WTC11 (cell line): ENCODE measurements around the gene ISG15. TPM values are rescaled to one million over a fixed set of nuclear protein-coding genes. Genes with fewer than 3 reads are reported as not detected.

Experiments
- ATAC-seq: fragments of 200-7000 bp; cut with Tn5 transposase; 2 replicates; pipeline ENCODE4 v1.10.0; 2021; ENCODE audit warnings: mild to moderate bottlenecking, moderate library complexity
- CTCF ChIA-PET: fragments of 300-600 bp; sonication (Branson Sonifier 250); formaldehyde crosslinking; loops from one replicate; lab custom pipeline; 2021; ENCODE audit warnings: antibody characterized with exemption; lab: Charles Lee
- POLR2A ChIA-PET: fragments of 350-600 bp; sonication (Branson Sonifier 250); formaldehyde crosslinking; loops from one replicate; lab custom pipeline; 2021; ENCODE audit warnings: antibody characterized with exemption; lab: Charles Lee
- DNase-seq: peaks from one replicate; pipeline ENCODE4 v3.0.0; 2021; ENCODE audit warnings: low spot score
- H3K27ac Mint-ChIP-seq: 2 replicates; pipeline ENCODE4 v1.8.0; 2021; ENCODE audit warnings: mixed read lengths
- H3K27me3 Mint-ChIP-seq: 2 replicates; pipeline ENCODE4 v1.8.0; 2021; ENCODE audit warnings: low read depth, mild to moderate bottlenecking, moderate library complexity, mixed read lengths
- H3K36me3 Mint-ChIP-seq: 2 replicates; pipeline ENCODE4 v1.8.0; 2021; ENCODE audit warnings: mixed read lengths
- H3K4me1 Mint-ChIP-seq: 2 replicates; pipeline ENCODE4 v1.8.0; 2022; ENCODE audit warnings: mixed read lengths
- H3K4me3 Mint-ChIP-seq: 2 replicates; pipeline ENCODE4 v1.8.0; 2021; ENCODE audit warnings: mild to moderate bottlenecking, moderate library complexity, mixed read lengths
- H3K9me3 Mint-ChIP-seq: 2 replicates; pipeline ENCODE4 v1.8.0; 2021; ENCODE audit warnings: mixed read lengths
- CREB1 ChIP-seq: sonication (generic); formaldehyde crosslinking; IDR thresholded peaks from 2 replicates; pipeline ENCODE4 v1.8.0; 2023; ENCODE audit warnings: mild to moderate bottlenecking, missing genetic modification reagents
- CREM ChIP-seq: sonication (generic); formaldehyde crosslinking; IDR thresholded peaks from 2 replicates; pipeline ENCODE4 v1.8.1; 2022; ENCODE audit warnings: mild to moderate bottlenecking, missing genetic modification reagents, moderate library complexity
- ESRRA ChIP-seq: sonication (generic); formaldehyde crosslinking; IDR thresholded peaks from 2 replicates; pipeline ENCODE4 v1.8.1; 2022; ENCODE audit warnings: mild to moderate bottlenecking, missing genetic modification reagents, borderline replicate concordance
- HMGA2 ChIP-seq: fragments of 250-450 bp; sonication (Bioruptor Pico); IDR thresholded peaks from 2 replicates; pipeline ENCODE4 v1.4.0; 2021; ENCODE audit warnings: mild to moderate bottlenecking, moderate library complexity
- KAT7 ChIP-seq: sonication (generic); formaldehyde crosslinking; IDR thresholded peaks from 2 replicates; pipeline ENCODE4 v1.8.1; 2023; ENCODE audit warnings: missing genetic modification reagents, mild to moderate bottlenecking, borderline replicate concordance
- TEAD1 ChIP-seq: sonication (generic); formaldehyde crosslinking; IDR thresholded peaks from 2 replicates; pipeline ENCODE4 v1.8.0; 2022; ENCODE audit warnings: mild to moderate bottlenecking, missing genetic modification reagents
- ZNF121 ChIP-seq: sonication (generic); formaldehyde crosslinking; IDR thresholded peaks from 2 replicates; pipeline ENCODE4 v1.8.0; 2023; ENCODE audit warnings: missing genetic modification reagents
- ZNF232 ChIP-seq: sonication (generic); formaldehyde crosslinking; IDR thresholded peaks from 2 replicates; pipeline ENCODE4 v1.8.0; 2022; ENCODE audit warnings: mild to moderate bottlenecking, missing genetic modification reagents
- total RNA-seq: library from RNA; stranded (reverse); gene quantifications from 3 replicates; pipeline ENCODE4 v1.2.3, GENCODE V29; 2021
- TF ChIP-seq, protein P1 (sequence below): fragments of 250-450 bp; sonication (Bioruptor Pico); IDR thresholded peaks from 2 replicates; pipeline ENCODE4 v1.8.0; 2021; ENCODE audit warnings: mild to moderate bottlenecking
- TF ChIP-seq, protein P2 (sequence below): sonication (generic); formaldehyde crosslinking; IDR thresholded peaks from 2 replicates; pipeline ENCODE4 v1.8.1; 2022; ENCODE audit warnings: missing genetic modification reagents, borderline replicate concordance
- TF ChIP-seq, protein P3 (sequence below): sonication (generic); formaldehyde crosslinking; conservative IDR thresholded peaks from 2 replicates; pipeline ENCODE4 v1.8.1; 2023; ENCODE audit warnings: mild to moderate bottlenecking, low read depth, missing genetic modification reagents, moderate library complexity
- TF ChIP-seq, protein P4 (sequence below): fragments of 250-450 bp; sonication (Bioruptor Pico); IDR thresholded peaks from 2 replicates; pipeline ENCODE4 v1.9.0; 2021; ENCODE audit warnings: mild to moderate bottlenecking, borderline replicate concordance
- TF ChIP-seq, protein P5 (sequence below): sonication (generic); formaldehyde crosslinking; IDR thresholded peaks from 2 replicates; pipeline ENCODE4 v1.8.1; 2023; ENCODE audit warnings: mild to moderate bottlenecking, missing genetic modification reagents

ISG15 gene
- total RNA-seq, 1 experiment from 2014 or later: 29.5 TPM

DNA sequence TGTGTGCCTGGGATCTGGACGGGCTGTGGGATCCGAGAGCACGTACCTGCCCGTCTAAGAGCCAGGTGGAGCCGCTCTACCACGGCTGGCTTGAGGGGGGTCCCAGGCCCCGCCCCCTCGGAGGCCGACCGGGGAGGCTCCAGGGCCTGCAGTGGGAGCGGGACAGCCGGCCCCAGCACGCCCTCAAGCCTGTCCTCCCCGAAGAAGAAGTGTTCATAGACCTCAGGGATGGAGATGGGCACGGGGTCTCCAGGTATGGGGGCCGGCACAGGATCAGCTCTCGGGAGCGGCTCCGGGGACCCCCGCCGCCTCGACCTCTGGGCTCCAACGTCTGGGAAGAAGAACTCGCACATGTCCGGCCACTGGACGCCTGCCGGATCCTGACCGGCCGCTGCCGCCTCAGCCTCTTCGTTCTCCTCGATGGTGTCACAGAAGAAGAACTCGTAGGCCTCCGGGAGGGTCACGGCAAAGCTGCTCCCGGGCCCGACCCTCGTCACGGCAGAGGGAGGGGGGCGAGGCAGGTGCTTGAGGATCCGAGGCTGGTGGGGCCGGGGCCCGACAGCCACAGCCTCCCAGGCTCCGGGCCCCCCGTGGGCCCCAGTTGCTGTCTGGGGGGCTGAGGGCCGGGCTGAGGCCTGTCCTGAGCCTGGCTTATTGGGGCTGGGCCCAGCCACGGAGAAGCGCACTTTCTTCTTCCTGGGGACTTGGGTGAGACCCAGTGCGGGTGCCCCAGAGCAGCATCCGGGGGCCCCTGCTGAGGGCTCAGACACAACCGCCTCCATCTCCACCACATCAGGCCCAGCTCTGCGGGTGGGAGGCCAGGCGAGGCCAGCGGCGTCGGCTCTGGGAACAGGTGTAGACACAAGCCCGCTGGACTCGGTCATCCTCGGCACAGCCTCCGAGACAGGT, 34.2 kb upstream of the ISG15 start:
- no peak for DNase-seq
- peaks cover 4% of the 10 kb centered on the region for H3K4me1 Mint-ChIP-seq
- peaks cover 3% of the 10 kb centered on the region; the same call in 1 of the 2 replicates for H3K36me3 Mint-ChIP-seq
- no peak overlapping the region for H3K27ac Mint-ChIP-seq
- no peak for ATAC-seq
- TF ChIP-seq ZNF232 (CRISPR knock-in tag) (no peak), ZNF121 (CRISPR knock-in tag) (no peak), CREM (no peak), TEAD1 (no peak), CREB1 (no peak), KAT7 (CRISPR knock-in tag) (no peak), HMGA2 (CRISPR knock-in tag) (no peak), ESRRA (CRISPR knock-in tag) (no peak)
- TF ChIP-seq, protein P1, sequence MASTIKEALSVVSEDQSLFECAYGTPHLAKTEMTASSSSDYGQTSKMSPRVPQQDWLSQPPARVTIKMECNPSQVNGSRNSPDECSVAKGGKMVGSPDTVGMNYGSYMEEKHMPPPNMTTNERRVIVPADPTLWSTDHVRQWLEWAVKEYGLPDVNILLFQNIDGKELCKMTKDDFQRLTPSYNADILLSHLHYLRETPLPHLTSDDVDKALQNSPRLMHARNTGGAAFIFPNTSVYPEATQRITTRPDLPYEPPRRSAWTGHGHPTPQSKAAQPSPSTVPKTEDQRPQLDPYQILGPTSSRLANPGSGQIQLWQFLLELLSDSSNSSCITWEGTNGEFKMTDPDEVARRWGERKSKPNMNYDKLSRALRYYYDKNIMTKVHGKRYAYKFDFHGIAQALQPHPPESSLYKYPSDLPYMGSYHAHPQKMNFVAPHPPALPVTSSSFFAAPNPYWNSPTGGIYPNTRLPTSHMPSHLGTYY: no peak
- TF ChIP-seq, protein P2, sequence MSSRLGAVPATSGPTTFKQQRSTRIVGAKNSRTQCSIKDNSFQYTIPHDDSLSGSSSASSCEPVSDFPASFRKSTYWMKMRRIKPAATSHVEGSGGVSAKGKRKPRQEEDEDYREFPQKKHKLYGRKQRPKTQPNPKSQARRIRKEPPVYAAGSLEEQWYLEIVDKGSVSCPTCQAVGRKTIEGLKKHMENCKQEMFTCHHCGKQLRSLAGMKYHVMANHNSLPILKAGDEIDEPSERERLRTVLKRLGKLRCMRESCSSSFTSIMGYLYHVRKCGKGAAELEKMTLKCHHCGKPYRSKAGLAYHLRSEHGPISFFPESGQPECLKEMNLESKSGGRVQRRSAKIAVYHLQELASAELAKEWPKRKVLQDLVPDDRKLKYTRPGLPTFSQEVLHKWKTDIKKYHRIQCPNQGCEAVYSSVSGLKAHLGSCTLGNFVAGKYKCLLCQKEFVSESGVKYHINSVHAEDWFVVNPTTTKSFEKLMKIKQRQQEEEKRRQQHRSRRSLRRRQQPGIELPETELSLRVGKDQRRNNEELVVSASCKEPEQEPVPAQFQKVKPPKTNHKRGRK: no peak
- TF ChIP-seq, protein P3, sequence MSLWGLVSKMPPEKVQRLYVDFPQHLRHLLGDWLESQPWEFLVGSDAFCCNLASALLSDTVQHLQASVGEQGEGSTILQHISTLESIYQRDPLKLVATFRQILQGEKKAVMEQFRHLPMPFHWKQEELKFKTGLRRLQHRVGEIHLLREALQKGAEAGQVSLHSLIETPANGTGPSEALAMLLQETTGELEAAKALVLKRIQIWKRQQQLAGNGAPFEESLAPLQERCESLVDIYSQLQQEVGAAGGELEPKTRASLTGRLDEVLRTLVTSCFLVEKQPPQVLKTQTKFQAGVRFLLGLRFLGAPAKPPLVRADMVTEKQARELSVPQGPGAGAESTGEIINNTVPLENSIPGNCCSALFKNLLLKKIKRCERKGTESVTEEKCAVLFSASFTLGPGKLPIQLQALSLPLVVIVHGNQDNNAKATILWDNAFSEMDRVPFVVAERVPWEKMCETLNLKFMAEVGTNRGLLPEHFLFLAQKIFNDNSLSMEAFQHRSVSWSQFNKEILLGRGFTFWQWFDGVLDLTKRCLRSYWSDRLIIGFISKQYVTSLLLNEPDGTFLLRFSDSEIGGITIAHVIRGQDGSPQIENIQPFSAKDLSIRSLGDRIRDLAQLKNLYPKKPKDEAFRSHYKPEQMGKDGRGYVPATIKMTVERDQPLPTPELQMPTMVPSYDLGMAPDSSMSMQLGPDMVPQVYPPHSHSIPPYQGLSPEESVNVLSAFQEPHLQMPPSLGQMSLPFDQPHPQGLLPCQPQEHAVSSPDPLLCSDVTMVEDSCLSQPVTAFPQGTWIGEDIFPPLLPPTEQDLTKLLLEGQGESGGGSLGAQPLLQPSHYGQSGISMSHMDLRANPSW (CRISPR knock-in tag): no peak
- TF ChIP-seq, protein P4, sequence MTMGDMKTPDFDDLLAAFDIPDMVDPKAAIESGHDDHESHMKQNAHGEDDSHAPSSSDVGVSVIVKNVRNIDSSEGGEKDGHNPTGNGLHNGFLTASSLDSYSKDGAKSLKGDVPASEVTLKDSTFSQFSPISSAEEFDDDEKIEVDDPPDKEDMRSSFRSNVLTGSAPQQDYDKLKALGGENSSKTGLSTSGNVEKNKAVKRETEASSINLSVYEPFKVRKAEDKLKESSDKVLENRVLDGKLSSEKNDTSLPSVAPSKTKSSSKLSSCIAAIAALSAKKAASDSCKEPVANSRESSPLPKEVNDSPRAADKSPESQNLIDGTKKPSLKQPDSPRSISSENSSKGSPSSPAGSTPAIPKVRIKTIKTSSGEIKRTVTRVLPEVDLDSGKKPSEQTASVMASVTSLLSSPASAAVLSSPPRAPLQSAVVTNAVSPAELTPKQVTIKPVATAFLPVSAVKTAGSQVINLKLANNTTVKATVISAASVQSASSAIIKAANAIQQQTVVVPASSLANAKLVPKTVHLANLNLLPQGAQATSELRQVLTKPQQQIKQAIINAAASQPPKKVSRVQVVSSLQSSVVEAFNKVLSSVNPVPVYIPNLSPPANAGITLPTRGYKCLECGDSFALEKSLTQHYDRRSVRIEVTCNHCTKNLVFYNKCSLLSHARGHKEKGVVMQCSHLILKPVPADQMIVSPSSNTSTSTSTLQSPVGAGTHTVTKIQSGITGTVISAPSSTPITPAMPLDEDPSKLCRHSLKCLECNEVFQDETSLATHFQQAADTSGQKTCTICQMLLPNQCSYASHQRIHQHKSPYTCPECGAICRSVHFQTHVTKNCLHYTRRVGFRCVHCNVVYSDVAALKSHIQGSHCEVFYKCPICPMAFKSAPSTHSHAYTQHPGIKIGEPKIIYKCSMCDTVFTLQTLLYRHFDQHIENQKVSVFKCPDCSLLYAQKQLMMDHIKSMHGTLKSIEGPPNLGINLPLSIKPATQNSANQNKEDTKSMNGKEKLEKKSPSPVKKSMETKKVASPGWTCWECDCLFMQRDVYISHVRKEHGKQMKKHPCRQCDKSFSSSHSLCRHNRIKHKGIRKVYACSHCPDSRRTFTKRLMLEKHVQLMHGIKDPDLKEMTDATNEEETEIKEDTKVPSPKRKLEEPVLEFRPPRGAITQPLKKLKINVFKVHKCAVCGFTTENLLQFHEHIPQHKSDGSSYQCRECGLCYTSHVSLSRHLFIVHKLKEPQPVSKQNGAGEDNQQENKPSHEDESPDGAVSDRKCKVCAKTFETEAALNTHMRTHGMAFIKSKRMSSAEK (CRISPR knock-in tag): no peak
- TF ChIP-seq, protein P5, sequence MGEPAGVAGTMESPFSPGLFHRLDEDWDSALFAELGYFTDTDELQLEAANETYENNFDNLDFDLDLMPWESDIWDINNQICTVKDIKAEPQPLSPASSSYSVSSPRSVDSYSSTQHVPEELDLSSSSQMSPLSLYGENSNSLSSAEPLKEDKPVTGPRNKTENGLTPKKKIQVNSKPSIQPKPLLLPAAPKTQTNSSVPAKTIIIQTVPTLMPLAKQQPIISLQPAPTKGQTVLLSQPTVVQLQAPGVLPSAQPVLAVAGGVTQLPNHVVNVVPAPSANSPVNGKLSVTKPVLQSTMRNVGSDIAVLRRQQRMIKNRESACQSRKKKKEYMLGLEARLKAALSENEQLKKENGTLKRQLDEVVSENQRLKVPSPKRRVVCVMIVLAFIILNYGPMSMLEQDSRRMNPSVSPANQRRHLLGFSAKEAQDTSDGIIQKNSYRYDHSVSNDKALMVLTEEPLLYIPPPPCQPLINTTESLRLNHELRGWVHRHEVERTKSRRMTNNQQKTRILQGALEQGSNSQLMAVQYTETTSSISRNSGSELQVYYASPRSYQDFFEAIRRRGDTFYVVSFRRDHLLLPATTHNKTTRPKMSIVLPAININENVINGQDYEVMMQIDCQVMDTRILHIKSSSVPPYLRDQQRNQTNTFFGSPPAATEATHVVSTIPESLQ (CRISPR knock-in tag): no peak
- peaks cover 3% of the 10 kb centered on the region for H3K9me3 Mint-ChIP-seq
- CTCF ChIA-PET: interaction anchor here (1.1 to 2.5 kb wide), 3 partner anchors 23 to 85 kb away, joined by 4 to 12 read pairs (median 4); no protein-coding TSS in a partner anchor
- H3K27me3 Mint-ChIP-seq: peaks cover 24% of the 10 kb centered on the region
- POLR2A ChIA-PET: no interaction called here
- H3K4me3 Mint-ChIP-seq: no peak overlapping the region
